Body of pancreas (tissue), 4 donors: ENCODE data around the gene HADH.

Source experiments
- CTCF ChIP-seq, 7 experiments: fragments of 450-650 bp in 4 of 7; fragments of 200-600 bp in 3 of 7; sonication (generic) in 3 of 7; IDR thresholded peaks; one replicate each; pipeline ENCODE4 v1.5.1; 2016 to 2019; ENCODE audit warnings: antibody characterized with exemption in 7 of 7
- POLR2A ChIP-seq, 3 donors: fragments of 450-650 bp; IDR thresholded peaks; one replicate each; pipeline ENCODE4 v1.6.1; 2016; ENCODE audit warnings: antibody characterized with exemption in 3 of 3, mild to moderate bottlenecking in 2 of 3

- TF ChIP-seq CTCF (IDR thresholded peaks at IDR 0.05) (peak in 5 of 7 experiments; percentile 5 to 42 (median 34)), POLR2A (IDR thresholded peaks at IDR 0.05) (no peak)
Observed at GRCh38 chr4:108030332-108030731, 40.6 kb downstream of the HADH start.
